Mesenchymal stem cell (in vitro differentiated cells and primary cell): Measurements from ENCODE around the gene MAP3K8.

Experiments used
- DNase-seq: peaks from one replicate; pipeline ENCODE4 v3.0.0-alpha.2; 2013
- H2AFZ ChIP-seq: one replicate; pipeline ENCODE4 v1.6.1; 2013; ENCODE audit warnings: low read depth, mild to moderate bottlenecking, control low read depth, inconsistent platforms, low read length, moderate library complexity
- H2AK5ac ChIP-seq: 2 replicates; pipeline ENCODE4 v1.6.1; 2013; ENCODE audit warnings: low read length, moderate library complexity, mild to moderate bottlenecking, inconsistent platforms; ENCODE audit not compliant: severe bottlenecking
- H2BK120ac ChIP-seq: one replicate; pipeline ENCODE4 v1.6.1; 2013; ENCODE audit warnings: low read depth, mild to moderate bottlenecking, inconsistent platforms, low read length, moderate library complexity
- H2BK12ac ChIP-seq, 2 experiments: one replicate each; pipeline ENCODE4 v1.6.1; 2013; ENCODE audit warnings: inconsistent platforms in 2 of 2, low read length in 2 of 2, mild to moderate bottlenecking in 2 of 2, moderate library complexity in 2 of 2, control low read depth in 1 of 2
- H2BK15ac ChIP-seq: one replicate; pipeline ENCODE4 v1.6.1; 2013; ENCODE audit warnings: mild to moderate bottlenecking, low read depth, inconsistent platforms; ENCODE audit not compliant: poor library complexity, severe bottlenecking
- H2BK5ac ChIP-seq: 2 replicates; pipeline ENCODE4 v1.6.1; 2013; ENCODE audit warnings: low read depth, mild to moderate bottlenecking, low read length, control low read depth, inconsistent platforms; ENCODE audit not compliant: poor library complexity, severe bottlenecking
- H3K14ac ChIP-seq, 2 experiments: one replicate each; pipeline ENCODE4 v1.6.1; 2013; ENCODE audit warnings: inconsistent platforms in 2 of 2, low read length in 2 of 2, control low read depth in 1 of 2, mild to moderate bottlenecking in 1 of 2, moderate library complexity in 1 of 2
- H3K18ac ChIP-seq, 2 experiments: one replicate each; pipeline ENCODE4 v1.6.1; 2013; ENCODE audit warnings: inconsistent platforms in 2 of 2, low read length in 2 of 2, control low read depth in 1 of 2, low read depth in 1 of 2, mild to moderate bottlenecking in 1 of 2
- H3K23ac ChIP-seq, 2 experiments: one replicate each; pipeline ENCODE4 v1.6.1; 2013; ENCODE audit warnings: inconsistent platforms in 2 of 2, low read length in 2 of 2, mild to moderate bottlenecking in 2 of 2, moderate library complexity in 2 of 2, control low read depth in 1 of 2
- H3K27ac ChIP-seq: 2 replicates; pipeline ENCODE4 v1.5.1; 2013; ENCODE audit warnings: mild to moderate bottlenecking, moderate library complexity, low read length, control low read depth, inconsistent platforms; ENCODE audit not compliant: poor library complexity, severe bottlenecking
- H3K27me3 ChIP-seq, 2 experiments: 2 replicates each; pipeline versions ENCODE4 v1.6.1 to v1.7.0; 2013; ENCODE audit warnings: low read length in 2 of 2, mild to moderate bottlenecking in 2 of 2, moderate library complexity in 2 of 2, control low read depth in 1 of 2, inconsistent platforms in 1 of 2; ENCODE audit not compliant: control insufficient read depth in 1 of 2, insufficient read depth in 1 of 2
- H3K36me3 ChIP-seq, 2 experiments: 2 replicates each; pipeline versions ENCODE4 v1.6.1 to v1.7.0; 2013; ENCODE audit warnings: low read length in 2 of 2, control low read depth in 1 of 2, inconsistent platforms in 1 of 2, low read depth in 1 of 2, mild to moderate bottlenecking in 1 of 2; ENCODE audit not compliant: insufficient read depth in 2 of 2, control insufficient read depth in 1 of 2
- H3K4ac ChIP-seq, 2 experiments: one replicate each; pipeline ENCODE4 v1.6.1; 2013; ENCODE audit warnings: inconsistent platforms in 2 of 2, low read length in 2 of 2, mild to moderate bottlenecking in 2 of 2, moderate library complexity in 2 of 2, control low read depth in 1 of 2, low read depth in 1 of 2
- H3K4me1 ChIP-seq: 2 replicates; pipeline ENCODE4 v1.6.1; 2013; ENCODE audit warnings: low read depth, low read length, control low read depth; ENCODE audit not compliant: control insufficient read depth, insufficient read depth
- H3K4me2 ChIP-seq: 2 replicates; pipeline ENCODE4 v1.6.1; 2013; ENCODE audit warnings: low read length, mild to moderate bottlenecking, inconsistent platforms; ENCODE audit not compliant: poor library complexity, severe bottlenecking
- H3K4me3 ChIP-seq, 2 experiments: 2 replicates each; pipeline versions ENCODE4 v1.5.1 to v1.7.0; 2013; ENCODE audit warnings: low read length in 2 of 2, mild to moderate bottlenecking in 2 of 2, control low read depth in 1 of 2, low read depth in 1 of 2; ENCODE audit not compliant: insufficient read depth in 1 of 2
- H3K79me1 ChIP-seq: replicated peaks from 2 replicates; pipeline ENCODE4 v1.6.1; 2013; ENCODE audit warnings: mild to moderate bottlenecking, control low read depth, low read length, inconsistent platforms; ENCODE audit not compliant: poor library complexity, severe bottlenecking
- H3K9ac ChIP-seq: 2 replicates; pipeline ENCODE4 v1.7.0; 2013; ENCODE audit warnings: mild to moderate bottlenecking, low read length, moderate library complexity
- H3K9me3 ChIP-seq: 2 replicates; pipeline ENCODE4 v1.7.0; 2013; ENCODE audit warnings: mild to moderate bottlenecking, low read length; ENCODE audit not compliant: control insufficient read depth
- H4K8ac ChIP-seq: one replicate; pipeline ENCODE4 v1.6.1; 2013; ENCODE audit warnings: inconsistent platforms, mild to moderate bottlenecking, low read length, moderate library complexity
- H4K91ac ChIP-seq: one replicate; pipeline ENCODE4 v1.6.1; 2013; ENCODE audit warnings: mild to moderate bottlenecking, low read length, inconsistent platforms
- WGBS: methylation state at CpG from one replicate; pipeline ENCODE4 v1.1.7; 2013; ENCODE audit warnings: mixed read lengths; 5-methylcytosine and 5-hydroxymethylcytosine counted together

Gene MAP3K8

GRCh38 chr10:30425336-30426075 lies 8.5 kb upstream of the MAP3K8 start:
- peak overlapping the region in 1 of 2 experiments; percentile 66 for H3K14ac ChIP-seq
- 100% methylated on average over 2 of the region's 4 CpGs for WGBS

GRCh38 chr10:30430544-30431298 lies 3.3 kb upstream of the MAP3K8 start:
- no peak overlapping the region for H4K91ac ChIP-seq
- H3K4me2 ChIP-seq: no peak overlapping the region
- DNase-seq: no peak
- no peaks in the 10 kb centered on the region for H3K9me3 ChIP-seq
- H2BK120ac ChIP-seq: no peak overlapping the region
- no peak overlapping the region for H2AFZ ChIP-seq
- no peak overlapping the region for H2BK12ac ChIP-seq
- no peak overlapping the region for H3K27ac ChIP-seq
- H2BK15ac ChIP-seq: no peak overlapping the region
- peak overlapping the region; percentile 79 for H3K9ac ChIP-seq
- H2BK5ac ChIP-seq: no peak overlapping the region
- peak overlapping the region in 1 of 2 experiments; percentile 68 for H3K4me3 ChIP-seq
- H4K8ac ChIP-seq: no peak overlapping the region
- H3K4ac ChIP-seq: no peak overlapping the region
- no peak overlapping the region for H3K23ac ChIP-seq
- no peak overlapping the region for H2AK5ac ChIP-seq
- 96% methylated on average over 11 of the region's 12 CpGs for WGBS
- no peaks in the 10 kb centered on the region for H3K36me3 ChIP-seq
- H3K14ac ChIP-seq: no peak overlapping the region
- H3K4me1 ChIP-seq: peaks cover 4% of the 10 kb centered on the region
- H3K79me1 ChIP-seq: peaks cover 1% of the 10 kb centered on the region
- H3K18ac ChIP-seq: no peak overlapping the region
- no peaks in the 10 kb centered on the region for H3K27me3 ChIP-seq

More at GRCh38 chr10:30425336-30426075, 8.5 kb upstream of the MAP3K8 start:
- no peaks in the 10 kb centered on the region for H3K9me3 ChIP-seq
- H3K23ac ChIP-seq: no peak overlapping the region
- H3K9ac ChIP-seq: no peak overlapping the region
- no peak overlapping the region for H3K4me3 ChIP-seq
- H2BK15ac ChIP-seq: no peak overlapping the region
- H4K8ac ChIP-seq: no peak overlapping the region
- H3K4me1 ChIP-seq: peaks cover 4% of the 10 kb centered on the region
- H2AK5ac ChIP-seq: no peak overlapping the region
- H3K4me2 ChIP-seq: no peak overlapping the region
- H2BK12ac ChIP-seq: no peak overlapping the region
- H3K36me3 ChIP-seq: no peaks in the 10 kb centered on the region
- H3K18ac ChIP-seq: no peak overlapping the region
- no peak overlapping the region for H2BK5ac ChIP-seq
- DNase-seq: no peak
- no peak overlapping the region for H3K4ac ChIP-seq
- H2AFZ ChIP-seq: no peak overlapping the region
- no peak overlapping the region for H3K27ac ChIP-seq
- no peaks in the 10 kb centered on the region for H3K79me1 ChIP-seq
- no peaks in the 10 kb centered on the region for H3K27me3 ChIP-seq
- H2BK120ac ChIP-seq: no peak overlapping the region
- no peak overlapping the region for H4K91ac ChIP-seq

- no peak overlapping the region for H4K8ac ChIP-seq
- H3K79me1 ChIP-seq: peaks cover 1% of the 10 kb centered on the region
- no peaks in the 10 kb centered on the region for H3K9me3 ChIP-seq
- H2BK5ac ChIP-seq: no peak overlapping the region
- no peak overlapping the region for H3K14ac ChIP-seq
- no peak overlapping the region for H2AFZ ChIP-seq
- no peak overlapping the region for H2BK15ac ChIP-seq
- H3K9ac ChIP-seq: peak overlapping the region; percentile 79
- no peak overlapping the region for H3K27ac ChIP-seq
- peak overlapping the region in 1 of 2 experiments; percentile 68 for H3K4me3 ChIP-seq
- peaks cover 7% of the 10 kb centered on the region for H3K4me1 ChIP-seq
- no peak overlapping the region for H3K4me2 ChIP-seq
- 89% methylated on average over 17 of the region's 17 CpGs for WGBS
- H3K4ac ChIP-seq: no peak overlapping the region
- no peaks in the 10 kb centered on the region for H3K27me3 ChIP-seq
- peak overlapping the region in 1 of 2 experiments; percentile 5 for H3K18ac ChIP-seq
- no peak overlapping the region for H2BK120ac ChIP-seq
- H2BK12ac ChIP-seq: no peak overlapping the region
- no peak overlapping the region for H4K91ac ChIP-seq
- H3K36me3 ChIP-seq: no peaks in the 10 kb centered on the region
- H3K23ac ChIP-seq: no peak overlapping the region
- no peak for DNase-seq
- no peak overlapping the region for H2AK5ac ChIP-seq
Measured at GRCh38 chr10:30431435-30431911, 2.5 kb upstream of the MAP3K8 start.
